Nucleus accumbens (tissue), 56 donors: ENCODE data around the gene ANO1.

Experiments used
- DNase-seq, 56 donors: peaks; one replicate each; lab custom pipeline; 2025; lab: John Stamatoyannopoulos, UW

The ANO1 gene

DNA sequence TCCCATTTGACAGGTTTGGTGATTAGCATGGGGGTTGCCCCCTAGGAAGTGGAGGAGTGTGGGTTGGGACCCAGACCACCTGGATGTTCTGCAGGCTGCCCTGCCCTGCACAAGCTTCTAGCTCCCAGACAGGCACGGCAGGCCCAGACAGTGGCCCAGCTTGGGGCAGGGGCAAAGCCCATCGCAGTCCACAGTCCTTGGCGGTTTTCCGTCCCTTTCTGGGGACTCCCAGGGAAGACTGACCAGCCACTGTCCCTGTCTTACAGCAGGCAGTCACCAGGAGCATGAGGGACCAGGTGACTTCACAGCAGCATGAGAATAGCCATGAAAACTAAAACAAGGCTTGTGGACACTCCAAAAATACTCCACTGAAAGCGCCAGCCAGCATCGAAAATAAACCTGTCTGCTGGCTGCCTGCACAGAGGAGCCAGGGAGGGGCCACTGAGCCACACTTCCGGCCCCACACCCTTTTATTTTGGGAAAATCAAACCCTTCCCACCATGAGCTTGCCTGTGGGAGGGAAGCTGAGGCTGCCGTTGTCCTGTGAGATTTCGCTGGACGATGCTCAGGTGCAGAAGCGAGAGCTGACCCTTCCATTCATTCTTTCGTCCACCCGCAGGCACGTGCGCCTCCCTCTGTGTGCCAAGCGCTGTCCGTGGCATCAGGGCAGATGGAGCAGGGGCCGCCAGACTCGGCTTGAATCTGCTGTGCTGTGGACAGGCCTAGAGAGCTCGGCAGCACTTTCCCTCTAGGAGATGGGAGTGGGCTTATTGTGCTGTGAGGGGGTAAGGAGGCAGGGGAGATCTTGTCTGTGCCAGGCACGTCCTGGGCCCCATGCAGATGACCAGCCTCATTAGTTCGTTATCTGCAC, 153.0 kb downstream of the ANO1 start:
- no peak for DNase-seq

DNA sequence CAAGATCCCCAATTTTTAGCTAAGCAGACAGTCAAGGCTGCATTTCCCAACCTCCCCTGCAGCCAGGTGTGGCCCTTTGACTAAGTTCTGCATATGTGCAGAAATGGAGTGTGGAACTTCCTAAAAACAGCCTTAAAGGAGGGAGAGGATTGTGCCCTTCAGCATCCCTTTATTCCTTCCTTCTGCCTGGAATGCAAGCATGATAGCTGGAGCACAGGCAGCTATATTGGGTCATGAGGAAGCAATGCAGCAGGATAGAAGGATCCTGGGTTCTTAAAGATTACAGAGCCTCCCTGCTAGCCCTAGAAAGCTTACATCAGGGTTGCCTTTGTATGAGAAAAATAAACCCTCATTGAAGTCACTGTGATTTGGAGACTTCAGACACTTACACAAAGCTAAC, 154.9 kb downstream of the ANO1 start:
- DNase-seq = no peak

DNA sequence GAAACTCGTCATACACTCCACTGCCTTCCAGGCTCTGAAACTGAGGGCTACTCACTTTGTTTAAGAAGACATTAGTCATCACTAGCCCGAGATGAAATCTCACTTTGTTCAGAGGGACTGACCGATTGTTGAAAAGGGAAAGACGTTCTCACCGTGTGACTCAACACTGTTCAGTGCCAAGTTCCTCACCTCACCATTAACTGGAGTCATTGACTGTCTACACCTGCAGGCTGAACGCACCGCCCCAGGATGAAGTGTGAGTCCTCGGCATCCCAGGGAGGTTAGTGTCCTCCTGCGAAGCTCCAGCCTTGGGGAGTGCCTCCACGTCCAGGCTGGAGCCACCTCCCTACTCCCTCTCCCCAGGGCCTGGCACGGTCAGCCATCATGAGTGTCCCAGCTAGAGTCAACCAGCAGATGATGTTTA, 155.4 kb downstream of the ANO1 start:
- no peak for DNase-seq

DNA sequence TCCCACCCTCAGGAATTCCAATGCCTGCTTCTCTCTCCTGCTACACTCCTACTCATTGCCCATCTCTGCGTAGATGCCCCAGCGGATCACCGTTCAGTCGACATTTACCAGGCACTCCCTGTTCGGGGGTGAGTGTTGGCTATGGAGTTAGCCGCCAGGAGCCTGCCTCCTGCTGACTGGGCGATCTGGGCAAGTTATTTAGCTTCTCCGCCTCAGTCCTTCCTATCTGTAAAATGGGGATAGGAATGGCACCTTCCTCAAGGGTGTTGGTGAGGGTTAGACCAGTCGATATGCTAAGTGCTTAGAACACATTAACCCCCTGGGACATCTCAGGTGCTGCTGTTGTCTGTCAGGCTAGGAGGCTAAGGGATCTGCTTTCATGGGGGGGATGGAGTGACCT, 155.8 kb downstream of the ANO1 start:
- DNase-seq = no peak
